ENCODE measurements around the gene TMEM150A.

- TF ChIP-seq, protein P1, sequence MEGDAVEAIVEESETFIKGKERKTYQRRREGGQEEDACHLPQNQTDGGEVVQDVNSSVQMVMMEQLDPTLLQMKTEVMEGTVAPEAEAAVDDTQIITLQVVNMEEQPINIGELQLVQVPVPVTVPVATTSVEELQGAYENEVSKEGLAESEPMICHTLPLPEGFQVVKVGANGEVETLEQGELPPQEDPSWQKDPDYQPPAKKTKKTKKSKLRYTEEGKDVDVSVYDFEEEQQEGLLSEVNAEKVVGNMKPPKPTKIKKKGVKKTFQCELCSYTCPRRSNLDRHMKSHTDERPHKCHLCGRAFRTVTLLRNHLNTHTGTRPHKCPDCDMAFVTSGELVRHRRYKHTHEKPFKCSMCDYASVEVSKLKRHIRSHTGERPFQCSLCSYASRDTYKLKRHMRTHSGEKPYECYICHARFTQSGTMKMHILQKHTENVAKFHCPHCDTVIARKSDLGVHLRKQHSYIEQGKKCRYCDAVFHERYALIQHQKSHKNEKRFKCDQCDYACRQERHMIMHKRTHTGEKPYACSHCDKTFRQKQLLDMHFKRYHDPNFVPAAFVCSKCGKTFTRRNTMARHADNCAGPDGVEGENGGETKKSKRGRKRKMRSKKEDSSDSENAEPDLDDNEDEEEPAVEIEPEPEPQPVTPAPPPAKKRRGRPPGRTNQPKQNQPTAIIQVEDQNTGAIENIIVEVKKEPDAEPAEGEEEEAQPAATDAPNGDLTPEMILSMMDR (IDR thresholded peaks at IDR 0.05; ENCODE audit: poor library complexity, severe bottlenecking) = no peak
- TF ChIP-seq EZH2 (IDR thresholded peaks at IDR 0.05; ENCODE audit: borderline replicate concordance, insufficient read depth, low read length, poor library complexity, severe bottlenecking) (no peak), EP300 (conservative IDR thresholded peaks at IDR 0.05; ENCODE audit: poor library complexity, severe bottlenecking) (no peak), REST (IDR thresholded peaks at IDR 0.05; ENCODE audit: borderline replicate concordance) (no peak)
These were observed 5.3 kb downstream of the TMEM150A start for GRCh38 chr2:85597241-85597640.
